ENCODE results near the gene TPCN2.

TPCN2 gene

DNA sequence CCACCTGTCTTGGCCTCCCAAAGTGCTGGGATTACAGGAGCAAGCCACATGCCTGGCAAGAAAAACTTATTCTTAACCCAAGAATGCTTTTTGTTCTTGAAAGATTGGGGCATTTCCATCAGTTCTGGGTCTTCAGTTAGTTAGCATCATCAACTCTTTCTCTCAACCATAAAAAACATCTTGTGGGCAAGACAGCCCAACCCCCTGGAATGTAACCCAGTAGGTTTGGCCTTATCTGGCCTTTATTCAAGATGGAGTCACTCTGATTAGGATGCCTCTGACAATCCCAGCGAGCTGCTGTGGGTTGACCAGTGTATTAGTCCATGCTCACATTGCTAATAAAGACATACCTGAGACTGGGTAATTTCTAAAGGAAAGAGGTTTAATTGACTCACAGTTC is 9.2 kb upstream of the TPCN2 start:
- no peak for DNase-seq (ENCODE audit: low spot score)

DNA sequence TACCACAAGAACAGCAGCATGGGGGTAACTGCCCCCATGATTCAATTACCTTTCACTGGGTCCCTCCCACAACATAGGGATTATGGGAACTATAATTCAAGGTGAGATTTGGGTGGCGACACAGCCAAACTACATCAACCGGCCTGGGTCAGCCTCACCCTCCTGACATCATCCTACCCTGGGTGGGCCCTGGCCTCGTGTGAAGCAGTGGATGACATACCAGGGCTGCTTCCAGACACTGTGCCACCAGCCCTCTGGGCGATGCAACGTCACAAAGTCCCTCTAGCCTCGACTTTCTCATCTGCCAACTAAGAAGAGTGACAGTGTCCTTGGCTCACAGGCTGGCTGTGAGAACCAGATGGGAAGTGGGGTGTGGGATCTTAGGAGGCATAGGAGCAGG is 8.7 kb upstream of the TPCN2 start:
- DNase-seq (ENCODE audit: low spot score) = no peak

DNA sequence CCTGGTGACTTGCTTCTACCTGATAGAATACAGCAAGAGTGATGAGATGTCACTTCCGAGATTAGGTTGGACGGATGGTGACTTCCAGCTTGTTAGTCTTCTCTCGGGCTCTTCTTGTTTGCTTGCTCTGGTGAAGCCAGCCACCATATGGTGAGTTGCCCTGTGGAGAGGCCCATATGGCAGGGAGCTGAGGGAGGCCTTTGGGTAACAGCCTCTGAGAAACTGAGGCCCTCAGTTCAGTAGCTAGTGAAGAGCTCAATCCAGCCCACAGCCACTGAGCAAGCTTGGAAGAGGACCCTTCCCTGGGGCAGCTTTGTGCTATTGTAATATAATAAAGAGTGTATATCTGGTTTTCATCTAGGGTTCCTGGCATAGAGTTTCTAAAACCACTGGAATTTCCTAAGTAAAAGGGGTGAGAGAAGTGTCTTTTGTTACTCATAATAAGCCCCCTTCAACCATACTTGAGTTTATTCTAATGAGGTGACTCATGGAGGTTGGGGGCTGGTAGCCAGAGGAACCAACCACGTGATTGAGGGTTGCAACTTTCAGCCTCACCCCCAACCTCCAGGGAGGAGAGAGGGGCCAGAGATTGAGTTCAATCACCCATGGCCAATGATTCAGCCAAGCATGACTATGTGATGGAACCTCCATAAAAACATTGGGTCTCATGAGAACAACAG is 8.0 kb upstream of the TPCN2 start:
- no peak for DNase-seq (ENCODE audit: low spot score)

DNA sequence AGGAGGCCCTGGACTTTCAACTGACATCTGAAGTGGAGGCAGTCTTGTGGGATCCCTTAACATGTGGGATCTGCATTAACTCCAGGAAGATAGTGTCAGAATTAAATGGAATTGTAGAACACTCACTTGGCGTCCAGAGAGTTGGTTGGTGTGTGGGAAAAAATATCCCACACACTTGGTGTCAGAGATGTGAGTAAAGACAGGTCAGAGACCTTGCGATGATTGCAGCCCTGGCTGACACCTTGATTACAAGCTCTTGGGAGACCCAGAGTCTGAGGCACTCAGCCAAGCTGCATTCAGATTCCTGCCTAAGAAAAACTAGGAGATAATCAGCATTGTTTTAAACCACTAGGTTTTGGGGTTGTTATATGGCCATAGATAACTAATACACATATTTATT is 7.2 kb upstream of the TPCN2 start:
- no peak for DNase-seq (ENCODE audit: low spot score)

DNA sequence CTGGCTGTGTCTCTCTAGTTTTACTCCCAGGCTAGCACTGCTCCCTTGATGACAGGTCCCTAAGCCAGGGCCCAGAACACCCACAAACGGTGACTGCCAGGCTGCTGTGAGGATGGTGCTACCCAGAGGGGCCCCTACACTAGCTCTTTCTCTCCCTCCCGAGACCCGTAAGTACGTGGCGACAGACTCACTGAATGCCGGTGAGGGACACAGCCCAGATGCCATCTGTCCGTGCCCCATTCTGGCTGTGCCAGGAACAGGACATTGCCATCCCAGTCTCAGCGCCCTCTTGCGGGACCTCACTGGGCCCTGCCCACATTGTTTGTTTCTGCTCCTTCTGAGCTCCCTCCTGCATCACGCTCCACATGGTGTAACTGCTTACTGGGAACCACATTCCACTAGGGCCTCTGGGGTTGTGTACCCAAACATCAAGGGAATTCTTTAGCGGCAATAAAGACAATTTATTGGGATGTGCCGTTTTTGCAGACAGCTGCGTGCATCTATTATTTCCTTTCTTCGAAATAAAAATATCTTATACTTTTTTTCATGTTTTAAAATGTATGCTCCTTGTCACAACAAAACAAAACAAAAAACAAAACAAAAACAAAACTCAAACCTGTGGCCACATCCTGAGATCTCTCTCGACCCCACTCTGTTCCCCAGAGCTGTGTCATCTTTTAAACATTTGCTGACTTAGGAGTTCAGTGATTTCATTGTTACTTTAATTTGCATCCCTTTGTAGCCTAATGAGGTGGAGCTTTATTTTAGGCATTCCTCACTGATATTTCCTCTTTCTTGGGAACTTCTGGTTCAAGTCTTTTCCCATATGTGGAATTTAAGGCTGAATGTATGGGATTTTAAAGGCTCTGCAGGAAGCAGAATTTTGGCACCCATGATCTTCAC is 4.4 kb upstream of the TPCN2 start:
- DNase-seq (ENCODE audit: low spot score) = peak; percentile 12

DNA sequence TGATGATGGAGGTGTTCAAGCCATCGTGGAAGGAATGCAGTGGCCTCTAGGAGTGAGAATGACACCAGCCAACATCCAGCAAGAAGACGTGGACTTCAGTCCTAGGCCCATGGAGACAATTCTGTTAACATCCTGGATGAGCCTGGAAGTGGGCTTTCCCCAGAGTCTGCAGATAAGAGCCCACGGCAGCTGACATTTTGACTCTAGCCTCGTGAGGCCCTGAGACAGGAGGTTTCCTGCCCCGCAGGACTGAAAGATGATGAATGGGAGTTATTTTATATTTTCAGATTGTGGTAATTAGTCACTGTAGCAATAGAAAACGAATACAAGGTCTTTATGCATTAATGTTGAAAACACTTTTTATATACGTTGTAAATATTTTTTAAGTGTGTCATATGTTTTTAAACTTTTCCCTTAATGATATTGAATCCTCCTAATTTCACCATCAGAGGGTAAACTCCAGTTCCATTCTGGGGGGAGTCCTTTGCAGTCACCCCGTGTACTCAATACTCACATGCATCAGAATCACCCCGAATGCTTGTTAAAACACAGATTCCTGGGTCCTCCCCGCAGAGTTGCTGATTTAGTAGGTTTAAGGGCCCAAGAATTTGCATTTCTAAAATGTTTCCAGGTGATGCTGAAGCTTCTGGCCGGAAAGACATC is 570 bp upstream of the TPCN2 start:
- no peak for DNase-seq (ENCODE audit: low spot score)

DNA sequence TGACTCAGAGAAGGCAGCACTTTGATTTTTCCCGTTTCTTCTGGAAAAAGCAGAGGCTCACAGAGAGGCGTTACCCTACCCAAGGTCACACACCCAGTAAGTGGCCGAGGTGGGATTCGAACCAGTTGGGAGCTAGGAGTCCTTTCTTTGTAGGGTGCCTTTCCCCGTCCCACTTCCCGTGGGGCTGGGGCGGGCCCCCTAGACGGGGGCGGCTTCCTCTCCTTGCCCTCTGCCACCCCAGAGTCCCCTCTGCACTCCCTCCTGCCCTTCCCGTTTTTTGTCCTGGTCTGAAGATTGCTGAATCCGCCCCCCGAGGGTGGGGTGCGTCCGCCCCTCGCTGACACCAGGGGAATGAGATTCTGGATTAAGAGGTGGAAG is 747 bp downstream of the TPCN2 start:
- DNase-seq (ENCODE audit: low spot score) = no peak

DNA sequence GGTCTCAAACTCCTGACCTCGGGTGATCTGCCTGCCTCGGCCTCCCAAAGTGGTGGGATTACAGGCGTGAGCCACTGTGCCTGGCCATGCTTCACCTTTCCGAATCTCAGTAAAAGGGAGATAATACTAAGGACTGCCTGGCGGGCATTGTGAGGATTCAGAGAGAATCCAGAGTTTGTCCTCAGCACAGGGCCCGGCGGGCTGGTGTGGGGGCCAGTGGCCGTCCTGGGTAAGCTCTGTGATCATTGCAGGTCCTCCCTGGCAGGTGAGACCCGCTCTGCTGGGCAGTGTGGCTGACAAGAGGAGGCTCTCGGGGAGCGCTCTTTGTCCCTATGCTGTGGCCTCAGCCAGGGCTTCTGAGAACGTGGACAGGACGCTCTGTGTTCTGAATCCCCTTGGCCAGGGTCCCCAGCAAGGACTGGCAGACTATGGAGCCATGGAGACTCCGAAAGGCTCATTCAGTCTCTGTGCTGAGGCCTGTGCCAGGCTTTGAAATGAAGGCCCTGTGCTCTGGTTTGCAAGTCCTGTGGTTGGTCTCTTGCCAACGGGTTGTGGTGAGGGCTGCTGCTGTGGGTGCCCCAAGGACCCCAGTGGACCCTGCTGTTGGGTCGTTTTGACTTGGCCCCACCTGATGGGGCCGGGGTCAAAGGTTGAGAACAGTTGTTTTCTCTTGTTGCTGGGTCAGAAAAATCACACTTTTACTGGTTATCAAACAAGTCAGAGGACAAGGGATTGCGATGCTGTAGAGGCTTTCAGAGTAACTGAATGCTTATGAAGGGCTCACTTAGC is 2.1 kb downstream of the TPCN2 start:
- no peak for DNase-seq (ENCODE audit: low spot score)

DNA sequence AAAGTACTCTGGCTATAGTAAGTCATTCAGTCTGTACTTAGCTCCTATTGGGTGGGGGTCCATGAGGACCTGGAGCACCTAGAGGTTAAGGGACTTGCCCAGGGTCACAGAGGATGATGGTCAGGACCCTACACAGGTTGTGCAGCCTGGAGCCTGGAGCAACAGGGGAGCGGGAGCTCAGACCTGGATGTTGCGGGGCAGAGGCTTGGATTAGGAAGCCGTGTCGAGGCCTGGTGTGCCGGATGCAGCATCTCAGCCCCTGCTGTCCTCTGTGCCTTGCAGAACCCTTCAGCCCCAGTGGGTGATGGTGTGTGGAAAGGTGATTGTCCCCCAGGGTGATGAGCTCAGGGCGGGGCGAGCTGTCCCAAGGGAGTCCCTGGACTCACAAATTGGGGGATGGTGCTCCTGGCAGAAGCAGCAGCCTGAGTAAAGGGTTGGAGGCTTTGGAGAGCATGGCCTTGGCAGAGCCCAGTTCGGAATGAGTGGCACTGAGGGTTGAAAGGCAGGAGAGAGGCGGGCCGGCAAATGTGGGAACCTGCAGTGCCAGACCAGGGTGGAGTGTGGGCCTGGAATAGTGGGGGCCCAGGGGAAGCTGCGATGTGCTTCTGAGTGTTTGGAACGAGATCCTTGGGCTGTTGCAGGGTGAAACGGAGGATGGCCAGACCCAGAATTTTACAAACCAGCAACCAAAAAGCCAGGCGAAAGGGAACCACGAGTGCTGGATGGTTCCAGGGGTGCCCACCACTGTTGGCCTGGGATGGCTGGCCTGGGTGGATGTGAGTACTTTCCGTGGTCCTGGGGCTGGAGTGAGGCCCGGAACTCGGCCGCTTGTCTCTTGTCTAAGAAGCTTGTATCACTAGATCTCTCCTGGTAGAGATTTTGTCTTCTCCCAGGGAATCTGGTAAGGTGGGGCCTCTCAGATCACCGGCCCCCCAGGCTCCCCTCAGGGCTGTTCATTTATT is 2.9 kb downstream of the TPCN2 start:
- no peak for DNase-seq (ENCODE audit: low spot score)

DNA sequence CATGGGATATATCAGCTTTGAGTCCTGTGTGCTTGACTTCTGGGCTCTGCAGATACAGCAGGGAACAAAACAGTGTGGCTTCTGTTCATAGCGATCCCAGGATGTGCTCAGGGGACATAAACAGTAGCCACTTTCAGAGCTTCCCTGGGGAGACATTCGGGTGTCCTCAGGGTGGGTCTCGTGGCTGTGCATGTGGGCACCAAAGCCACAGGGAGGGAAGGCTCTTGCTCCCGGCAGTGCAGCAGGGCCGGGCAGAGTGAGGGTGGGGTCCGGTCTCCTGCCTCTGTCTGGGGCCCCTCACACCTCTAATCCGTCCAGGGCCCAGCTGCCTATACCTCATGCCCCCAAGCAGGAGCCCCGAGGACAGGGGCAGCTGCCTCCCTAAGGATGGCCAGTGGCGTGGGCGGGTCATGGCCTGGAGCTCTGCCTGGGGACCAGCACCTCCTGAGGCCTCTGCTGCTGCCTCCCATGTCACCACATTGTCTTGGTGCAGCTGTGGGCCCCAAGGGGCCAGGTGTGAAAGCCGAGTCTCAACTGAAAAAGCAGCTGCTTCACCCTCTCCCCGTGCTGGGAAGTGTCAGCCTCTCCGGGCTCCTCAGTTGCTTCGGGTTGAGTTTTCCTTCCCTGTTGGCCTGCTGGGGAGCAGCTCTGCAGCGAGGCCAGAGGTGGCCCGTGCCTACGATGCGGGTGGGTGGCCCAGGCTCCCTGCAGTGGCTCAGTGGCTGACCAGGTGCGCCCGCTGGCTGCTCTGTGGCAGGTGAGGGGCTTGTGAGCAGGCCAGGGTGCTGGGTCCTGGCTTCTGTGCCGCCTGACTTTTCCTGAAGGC is 3.8 kb downstream of the TPCN2 start:
- no peak for DNase-seq (ENCODE audit: low spot score)

DNA sequence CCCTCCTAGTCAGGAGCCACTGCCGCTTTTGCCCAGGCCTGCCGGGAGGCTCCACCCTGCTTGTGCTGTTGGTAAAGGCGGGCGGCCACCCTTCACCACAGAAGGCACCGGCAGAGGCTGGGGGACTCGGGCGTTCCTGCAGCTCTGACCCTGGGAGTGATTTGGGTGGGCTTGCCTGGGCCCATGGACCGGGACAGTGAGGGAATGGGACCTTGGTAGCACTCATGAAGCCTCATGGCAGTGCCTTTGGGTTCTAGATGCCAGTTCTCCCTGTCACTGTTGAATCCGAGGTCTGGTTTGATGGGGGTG is 4.4 kb downstream of the TPCN2 start:
- no peak for DNase-seq (ENCODE audit: low spot score)

DNA sequence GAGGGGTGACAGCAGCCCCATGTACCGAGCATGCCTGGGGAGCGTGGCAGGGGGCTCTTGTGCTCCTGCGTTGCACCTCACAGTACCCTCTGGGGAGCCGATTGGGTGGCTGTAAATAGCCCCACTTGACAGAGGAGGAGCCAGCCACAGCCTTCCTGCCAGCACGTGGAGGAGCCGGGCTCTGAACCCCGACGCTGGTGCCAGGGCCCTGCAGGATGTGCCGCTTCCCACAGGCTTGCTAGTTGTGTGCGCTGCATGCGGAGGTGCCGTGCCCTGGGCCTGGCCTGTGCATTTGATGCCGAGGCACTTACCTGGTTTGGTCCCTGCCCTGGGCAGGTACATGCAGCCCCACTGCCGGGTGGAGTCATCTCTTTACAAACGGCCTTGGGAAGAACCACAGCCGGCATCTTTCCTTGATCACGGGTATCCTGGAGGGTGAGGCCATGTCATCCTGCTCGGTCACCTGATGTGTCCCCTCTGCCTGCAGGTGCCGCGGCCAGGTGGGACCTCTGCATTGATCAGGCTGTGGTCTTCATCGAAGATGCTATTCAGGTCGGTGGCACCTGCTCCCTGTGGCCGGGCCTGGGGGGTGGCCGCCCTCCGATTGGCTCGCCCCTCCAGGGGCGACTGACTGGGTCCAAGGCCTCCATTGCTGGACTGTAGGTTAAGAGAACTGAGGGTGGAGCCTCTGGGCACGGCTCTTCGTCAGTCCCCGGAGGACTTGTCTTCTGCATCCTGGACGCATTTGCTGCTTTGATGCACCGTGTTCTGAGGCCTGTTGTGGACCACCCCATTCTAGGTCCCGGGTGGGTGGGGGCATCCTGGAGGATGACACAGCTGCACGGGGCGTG is 5.0 kb downstream of the TPCN2 start:
- DNase-seq (ENCODE audit: low spot score) = no peak

DNA sequence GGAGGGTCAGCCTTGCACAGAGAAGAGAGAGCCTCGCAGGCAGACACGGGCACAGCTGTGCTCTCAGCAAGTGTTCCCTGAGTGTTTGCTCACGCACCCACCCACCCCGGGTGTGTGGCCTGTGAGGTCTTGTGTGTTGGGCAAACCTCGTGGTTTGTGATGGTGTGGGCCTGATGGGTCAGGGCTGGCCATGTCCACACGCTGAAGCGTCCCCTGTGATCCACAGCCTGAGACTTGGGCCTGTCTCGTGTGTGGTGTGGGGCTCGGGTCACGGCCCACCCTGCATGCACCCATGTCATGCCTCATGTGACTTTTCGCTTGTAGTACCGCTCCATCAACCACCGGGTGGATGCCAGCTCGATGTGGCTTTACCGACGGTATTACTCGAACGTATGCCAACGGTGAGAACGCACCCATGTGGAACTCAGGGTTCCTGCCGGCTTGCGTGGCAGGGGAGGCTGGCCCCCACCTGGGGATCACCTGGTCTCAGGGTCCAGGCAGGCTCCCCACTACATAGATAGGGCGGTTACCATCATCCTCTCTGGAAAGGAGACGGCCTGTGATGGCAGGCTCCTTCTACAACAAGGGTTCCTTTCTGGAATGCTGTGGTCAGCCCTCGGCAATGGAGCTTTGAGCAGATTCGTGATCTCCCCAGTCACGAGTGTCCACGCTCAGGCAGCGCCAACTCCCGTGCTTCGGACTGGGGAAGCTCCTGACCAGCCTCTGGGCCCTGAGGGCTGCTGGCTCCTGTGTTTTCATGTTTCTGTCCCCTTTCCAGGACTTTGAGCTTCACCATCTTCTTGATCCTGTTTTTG is 5.9 kb downstream of the TPCN2 start:
- DNase-seq (ENCODE audit: low spot score) = no peak

DNA sequence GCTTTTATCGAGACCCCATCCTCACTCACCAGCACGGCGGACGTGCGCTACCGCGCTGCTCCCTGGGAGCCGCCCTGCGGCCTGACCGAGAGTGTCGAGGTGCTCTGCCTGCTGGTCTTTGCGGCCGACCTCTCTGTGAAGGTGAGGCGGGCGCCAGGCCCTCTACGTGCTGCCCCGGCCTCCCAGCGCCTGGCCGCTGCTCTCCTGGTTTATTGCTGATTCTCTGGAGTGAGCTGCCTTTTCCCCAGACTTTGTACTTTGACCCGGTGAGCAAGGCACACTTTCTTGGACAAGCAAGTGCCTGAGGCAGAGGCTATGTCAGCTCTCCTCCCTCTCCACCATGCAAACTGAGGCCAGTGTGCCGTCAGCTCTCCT is 6.5 kb downstream of the TPCN2 start:
- DNase-seq (ENCODE audit: low spot score) = no peak

DNA sequence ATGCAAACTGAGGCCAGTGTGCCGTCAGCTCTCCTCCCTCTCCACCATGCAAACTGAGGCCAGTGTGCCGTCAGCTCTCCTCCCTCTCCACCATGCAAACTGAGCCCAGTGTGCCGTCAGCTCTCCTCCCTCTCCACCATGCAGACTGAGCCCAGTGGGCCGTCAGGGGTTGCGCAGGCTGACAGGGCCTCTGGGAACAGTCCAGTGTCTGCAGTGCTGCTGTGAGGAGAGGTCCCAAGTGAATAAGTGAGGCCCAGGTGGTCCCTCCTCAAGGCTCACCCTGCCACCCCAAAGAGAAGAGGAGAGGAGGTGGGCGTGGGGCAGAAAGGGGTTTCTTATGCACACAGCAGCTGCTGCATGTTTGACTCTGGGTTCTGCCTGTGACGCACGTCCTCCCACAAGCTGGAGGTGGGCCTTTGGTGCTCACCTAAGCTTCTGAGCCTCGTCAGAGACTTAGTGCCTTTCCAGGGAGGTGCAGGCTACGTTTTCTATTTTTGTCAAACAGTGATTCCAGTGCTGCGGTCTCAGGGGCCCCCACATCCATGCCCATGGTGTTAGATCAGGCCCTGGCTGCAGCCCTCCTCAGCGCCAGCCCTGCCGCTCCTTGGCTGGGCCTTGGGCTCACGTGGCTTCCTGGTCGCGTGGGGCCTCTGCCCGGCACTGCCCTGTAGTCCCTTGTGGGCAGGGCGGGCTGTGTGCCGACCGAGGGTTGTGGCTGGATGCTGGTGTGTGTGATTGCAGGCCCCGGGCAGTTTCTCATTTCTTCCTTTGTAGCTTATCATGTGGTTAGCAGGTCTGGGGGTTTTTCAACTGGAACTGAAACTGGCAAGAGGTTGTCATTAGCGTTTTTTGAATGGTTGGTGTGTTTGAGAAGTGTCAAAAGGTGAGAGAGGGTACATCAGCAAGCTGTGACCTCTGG is 7.1 kb downstream of the TPCN2 start:
- no peak for DNase-seq (ENCODE audit: low spot score)

DNA sequence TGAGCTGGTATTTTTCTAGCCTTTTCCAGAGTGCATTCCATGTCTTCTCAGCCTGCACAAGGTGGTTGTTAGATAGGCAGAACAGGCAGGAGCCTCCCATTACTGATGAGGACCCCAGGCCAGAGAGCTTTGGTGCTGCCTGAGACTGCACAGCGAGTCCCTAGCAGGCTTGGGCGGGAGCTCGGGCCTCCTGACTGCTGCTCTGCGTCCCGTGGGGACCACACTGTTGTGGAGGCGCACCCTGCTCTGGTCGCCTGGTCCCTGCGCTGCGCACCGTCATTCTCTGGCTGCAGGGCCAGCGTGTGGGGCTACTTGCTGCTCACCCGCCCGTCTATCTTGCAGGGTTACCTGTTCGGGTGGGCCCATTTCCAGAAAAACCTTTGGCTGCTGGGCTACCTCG is 8.5 kb downstream of the TPCN2 start:
- DNase-seq (ENCODE audit: low spot score) = no peak

DNA sequence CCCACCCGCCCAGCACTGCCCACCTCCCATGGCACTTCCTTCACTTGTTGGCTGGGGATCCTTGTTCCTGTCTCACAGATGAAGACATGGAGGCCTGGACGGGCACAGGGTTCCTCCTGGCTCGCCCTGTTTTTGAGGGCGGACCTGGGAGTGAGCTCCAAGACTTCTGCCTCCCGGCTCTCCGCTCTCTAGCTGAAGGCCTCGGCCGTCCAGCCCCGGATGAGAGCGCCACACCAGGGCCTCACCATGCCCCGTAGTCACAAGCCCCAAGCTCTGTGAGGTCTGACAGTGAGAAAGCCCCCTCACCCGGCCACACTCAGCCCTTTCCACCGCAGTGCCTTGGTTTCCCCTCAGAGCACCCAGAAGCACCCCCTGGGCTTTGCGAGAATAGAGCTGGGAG is 9.1 kb downstream of the TPCN2 start:
- no peak for DNase-seq (ENCODE audit: low spot score)

All from kidney capillary endothelial cell (primary cell).